Dedifferentiated amniotic fluid mesenchymal stem cell (primary cell): Measurements from ENCODE around the gene INSRR.

Experiments used
- DNase-seq: peaks from one replicate; pipeline ENCODE4 v3.0.0-alpha.2; 2016; ENCODE audit errors: extremely low spot score

The INSRR gene

DNA sequence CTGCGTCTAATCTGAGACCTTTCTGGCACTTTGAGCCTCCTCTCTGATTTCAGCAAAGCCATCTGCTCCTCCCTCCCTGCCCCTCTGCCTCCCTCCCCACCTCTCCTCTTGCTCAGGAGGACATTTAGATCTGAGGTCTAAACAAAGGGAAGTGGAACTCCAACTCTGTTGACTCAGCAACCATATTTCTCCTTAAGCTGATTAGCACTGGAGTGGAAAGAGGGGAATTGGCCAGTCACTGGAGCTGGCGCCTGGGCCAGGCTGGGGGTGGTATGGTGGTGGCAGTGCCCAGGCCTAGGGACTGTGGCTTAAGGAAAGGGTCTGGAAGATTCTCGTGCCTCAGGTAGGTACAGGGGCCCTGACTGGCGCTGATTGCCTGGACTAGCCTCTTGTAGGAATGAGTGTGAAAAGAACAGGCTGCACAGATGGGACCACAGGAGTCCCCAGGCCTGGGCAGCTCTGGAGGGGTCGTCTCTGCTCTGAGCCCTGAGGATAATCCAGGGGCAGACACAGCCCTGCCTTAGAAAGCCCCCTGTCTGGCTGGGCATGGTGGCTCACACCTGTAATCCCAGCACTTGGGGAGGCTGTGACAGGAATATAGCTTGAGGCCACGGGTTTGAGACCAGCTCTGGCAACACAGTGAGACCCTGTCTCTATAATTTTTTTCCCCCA is 54.2 kb downstream of the INSRR start:
- no peak for DNase-seq

DNA sequence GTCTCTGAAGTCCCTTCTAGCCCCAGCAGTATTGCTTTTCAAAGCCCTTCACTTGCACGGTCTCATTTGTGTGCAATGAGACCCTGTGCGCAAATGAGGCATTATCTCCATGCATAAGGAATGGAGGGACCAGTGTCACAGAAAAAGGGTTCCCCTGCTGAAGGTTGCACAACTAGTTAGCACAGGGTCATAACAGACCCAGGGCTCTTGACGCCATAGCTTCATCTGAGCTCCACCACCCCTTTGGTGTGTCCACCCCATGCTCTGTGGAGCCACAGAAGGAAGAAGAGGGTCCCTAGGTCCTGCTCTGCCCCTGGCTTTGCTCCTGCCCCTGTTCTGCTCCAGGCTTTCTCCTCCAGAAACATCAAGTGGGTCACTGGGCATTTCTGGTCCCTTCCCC is 54.9 kb downstream of the INSRR start:
- DNase-seq, result no peak

DNA sequence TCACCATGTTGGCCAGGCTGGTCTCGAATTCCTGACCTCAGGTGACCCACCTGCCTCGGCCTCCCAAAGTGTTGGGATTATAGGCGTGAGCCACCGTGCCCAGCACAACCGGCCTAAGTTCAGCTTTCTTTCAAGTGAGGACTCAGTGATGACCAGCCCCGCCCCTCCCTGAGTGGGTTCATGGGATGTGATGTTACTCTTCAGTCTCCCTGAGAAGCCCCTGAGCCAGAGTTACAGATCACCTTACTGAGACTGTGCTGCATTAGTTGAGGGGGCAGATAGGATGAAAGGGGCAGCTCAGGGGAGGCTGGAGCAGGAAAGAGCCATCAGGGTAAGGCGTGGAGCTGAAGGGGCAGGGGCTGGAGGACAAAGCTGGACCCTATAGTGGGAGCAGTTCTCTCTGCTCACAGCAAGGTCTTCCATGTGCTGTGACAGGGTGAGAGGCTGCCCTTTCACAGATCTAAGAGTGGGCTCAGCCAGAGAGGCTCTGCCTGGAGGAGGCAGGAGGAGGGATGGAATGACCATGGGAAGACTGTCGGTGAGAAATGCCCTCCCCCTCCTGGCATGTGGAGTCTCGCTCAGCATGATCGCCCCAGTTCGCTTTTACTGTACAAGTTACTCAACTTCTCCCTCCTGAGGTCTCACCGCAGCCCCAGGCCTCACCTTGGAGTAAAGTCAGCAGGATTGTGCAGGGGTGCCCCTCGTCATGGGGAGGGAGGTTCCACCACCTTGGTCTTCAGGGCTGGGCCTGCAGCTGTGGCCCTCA is 55.6 kb downstream of the INSRR start:
- DNase-seq, result no peak

DNA sequence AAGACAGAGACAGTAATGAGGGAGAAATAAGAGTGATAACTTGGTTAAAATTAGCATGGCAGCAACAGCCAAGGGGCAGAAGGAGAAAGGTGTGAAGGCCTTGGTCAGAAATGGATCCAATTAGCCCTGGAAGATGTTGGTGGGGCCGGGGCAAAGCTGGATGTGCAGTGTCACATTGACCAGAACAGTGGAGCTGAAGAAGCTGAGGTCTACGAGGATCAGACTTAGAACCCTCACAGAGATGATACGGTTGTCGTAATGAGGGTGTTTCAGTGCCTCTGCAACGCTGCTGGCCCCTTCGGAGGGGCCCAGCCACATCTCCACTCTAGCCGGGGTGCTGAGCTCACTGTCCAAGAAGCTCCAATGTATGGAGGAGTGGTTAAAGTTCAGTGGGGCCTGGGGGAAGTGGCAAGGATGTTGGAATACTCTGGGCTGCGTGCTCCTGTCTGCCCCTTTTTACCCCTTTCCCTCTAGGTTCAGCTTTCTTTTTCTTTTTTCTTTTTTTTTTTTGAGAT is 56.4 kb downstream of the INSRR start:
- no peak for DNase-seq

DNA sequence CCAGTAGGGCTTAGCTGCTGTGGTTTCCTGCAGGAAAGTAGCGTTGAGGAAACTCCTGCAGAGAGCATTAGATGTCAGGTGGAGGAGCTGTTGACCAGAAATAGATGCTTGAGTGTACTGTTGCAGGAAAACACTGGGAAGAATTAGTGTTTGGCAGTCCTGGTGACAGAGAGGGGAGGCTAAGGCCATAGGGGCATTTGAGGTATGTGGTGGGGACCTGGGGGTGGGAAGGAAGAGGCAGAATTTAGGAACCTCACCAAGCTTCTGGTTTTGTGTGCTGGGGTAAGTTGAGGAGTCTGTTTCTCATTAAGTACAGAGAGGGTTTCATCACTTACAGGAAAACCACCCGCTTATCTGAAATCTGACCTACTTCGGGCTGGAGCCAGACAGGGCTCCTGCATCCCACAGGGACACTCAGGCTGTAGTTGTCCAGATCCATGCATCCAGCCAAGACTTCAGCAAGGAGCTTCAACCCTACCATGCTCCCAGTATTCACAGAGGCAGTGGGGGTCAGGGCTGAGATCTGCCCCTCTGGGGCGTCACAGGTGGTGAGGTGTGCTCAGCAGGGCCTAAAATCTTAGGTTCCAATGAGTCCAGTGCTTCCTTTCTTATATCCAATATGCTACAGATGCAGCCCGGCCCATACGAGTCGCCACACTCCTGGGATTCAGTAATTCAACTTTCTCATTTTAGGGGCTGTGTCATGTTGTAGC is 57.4 kb downstream of the INSRR start:
- peak; percentile 75 for DNase-seq

DNA sequence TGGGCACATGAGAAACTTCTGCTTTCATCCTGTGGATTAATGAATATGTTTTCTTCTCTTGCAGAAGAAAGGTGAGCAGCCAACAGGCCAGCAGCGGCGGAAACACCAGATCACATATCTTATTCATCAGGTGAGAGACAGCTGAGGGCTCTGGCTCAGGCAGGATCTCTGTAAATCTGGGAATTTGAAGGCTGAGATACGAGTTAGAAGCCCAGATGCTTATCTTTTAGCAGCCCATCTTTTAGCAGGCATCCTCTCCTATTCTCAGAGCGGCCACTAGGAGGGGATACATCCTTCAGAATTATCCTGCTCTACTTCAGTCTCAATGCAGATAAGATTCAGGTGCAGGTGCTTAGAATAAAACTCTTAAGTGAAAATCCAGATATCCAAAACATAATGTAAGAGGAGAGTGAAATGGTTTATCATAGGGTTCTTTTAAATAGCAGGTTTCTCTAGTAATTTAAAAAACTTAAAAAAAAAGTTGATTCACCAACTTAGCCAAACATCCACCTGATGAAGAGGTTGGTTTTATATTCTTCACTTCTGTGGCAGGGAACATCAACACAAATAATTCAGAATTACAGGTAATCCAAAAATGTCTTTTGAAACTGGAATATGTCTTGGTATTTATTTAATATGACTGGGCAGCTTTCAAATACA is 61.6 kb downstream of the INSRR start:
- peak; percentile 56 for DNase-seq

DNA sequence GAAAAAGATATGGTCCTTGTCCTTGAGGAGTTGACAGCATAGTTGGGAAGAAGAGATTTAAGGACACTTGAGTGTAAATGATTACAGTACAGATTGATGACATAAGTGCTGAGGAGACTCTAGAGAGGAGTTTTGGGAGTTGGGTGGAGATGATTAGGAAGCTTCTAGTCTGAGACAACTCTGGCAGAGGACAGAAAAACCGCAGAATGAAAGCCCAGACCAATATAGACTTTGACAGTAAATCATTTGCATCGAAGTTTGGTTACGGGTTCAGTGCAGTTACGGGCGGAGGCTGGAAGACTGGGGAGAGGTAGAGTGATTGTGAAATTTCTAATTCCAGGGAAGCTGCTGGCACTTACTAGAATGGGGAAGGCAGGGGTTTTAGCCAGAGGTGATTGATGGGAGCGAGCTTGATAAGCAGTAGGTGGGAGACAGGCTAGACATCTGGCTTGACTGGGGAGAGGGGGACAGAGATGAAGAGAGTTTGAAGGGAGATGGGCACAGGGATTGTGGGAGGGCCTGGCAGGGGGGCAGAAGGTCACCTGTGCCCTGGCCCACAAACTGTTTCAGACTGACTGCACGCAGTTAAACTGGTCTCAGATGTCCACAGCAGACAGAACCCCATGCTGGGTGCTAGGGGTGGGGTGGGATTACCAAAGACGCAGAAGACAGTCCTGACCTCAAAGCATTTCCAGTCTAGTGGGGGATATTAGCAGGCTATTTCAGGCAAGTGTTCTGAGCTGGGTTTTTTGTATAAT is 62.4 kb downstream of the INSRR start:
- no peak for DNase-seq

DNA sequence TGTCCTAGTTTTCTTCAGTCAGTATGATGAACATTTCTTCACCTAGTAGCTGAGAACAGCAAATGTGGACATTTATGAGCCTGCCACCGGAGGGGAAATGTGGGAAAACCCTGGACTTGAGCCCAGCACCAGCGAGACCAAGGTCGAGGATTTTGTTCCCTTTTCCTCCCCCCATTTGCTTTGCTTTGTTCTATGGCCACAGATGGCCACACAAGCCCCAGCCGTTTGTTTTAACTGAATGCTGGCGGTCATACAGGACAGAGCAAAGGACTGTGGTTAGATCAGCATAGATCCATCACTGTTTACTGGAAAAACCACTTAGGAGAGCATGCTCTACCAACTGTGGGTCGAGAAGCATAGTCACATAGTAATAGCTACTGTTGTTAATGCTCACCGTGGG is 63.1 kb downstream of the INSRR start:
- DNase-seq, result no peak

DNA sequence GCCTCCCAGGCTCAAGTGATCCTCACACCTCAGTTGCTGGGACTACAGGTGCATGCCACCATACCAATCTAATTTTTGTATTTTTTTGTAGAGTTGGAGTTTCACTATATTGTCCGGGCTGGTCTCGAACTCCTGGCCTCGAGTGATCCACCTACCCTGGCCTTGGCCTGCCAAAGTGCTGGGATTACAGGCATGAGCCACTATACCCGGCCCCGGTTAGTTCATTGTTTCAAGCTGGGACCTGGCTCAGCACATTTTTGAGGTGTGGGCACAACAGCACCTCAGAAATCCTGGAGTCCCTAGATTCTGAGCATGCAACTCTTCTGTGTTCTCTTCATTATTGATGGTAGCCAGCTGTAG is 63.6 kb downstream of the INSRR start:
- DNase-seq, result no peak

DNA sequence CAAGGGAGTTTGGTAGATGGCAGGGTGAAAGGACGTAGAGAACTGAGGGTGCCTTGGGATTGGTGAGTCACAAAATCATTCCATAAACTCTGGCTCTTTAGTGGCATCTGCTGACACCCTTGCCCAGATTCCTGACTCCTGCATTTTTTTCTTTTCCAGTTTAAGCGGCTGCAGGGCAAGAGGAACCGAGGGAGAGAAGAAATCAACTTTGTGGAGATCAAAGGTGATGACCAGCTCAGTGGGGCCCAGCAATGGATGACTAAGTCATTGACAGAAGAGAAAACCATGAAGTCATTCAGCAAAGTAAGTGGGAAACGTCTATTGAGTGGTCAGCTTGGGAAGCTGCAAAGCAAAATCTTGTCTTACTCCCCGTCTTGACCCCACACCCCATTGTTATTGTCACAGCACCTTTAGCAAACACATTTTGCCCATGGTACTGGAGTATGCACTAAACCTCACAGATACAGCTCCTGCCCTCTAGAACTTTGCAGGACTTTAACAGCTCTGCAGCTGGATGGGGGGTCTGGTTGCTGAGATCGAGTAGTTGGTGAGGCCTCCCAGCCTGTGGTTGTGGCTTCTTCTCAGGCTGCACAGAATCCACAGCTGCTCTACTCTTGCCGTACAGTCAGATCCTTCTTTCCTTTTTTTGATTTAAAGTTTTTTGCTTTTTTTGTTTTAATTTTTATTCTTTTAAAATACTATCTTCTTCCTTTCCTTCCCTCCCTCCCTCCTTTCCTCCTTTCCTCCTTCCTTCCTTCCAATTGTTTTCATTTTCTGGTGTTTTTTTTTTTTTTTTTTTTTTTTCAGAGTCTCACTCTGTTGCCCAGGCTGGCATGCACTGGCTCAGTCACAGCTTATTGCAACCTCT is 64.2 kb downstream of the INSRR start:
- no peak for DNase-seq
